ENCODE results near the gene PPFIA2.

Gene PPFIA2

DNA sequence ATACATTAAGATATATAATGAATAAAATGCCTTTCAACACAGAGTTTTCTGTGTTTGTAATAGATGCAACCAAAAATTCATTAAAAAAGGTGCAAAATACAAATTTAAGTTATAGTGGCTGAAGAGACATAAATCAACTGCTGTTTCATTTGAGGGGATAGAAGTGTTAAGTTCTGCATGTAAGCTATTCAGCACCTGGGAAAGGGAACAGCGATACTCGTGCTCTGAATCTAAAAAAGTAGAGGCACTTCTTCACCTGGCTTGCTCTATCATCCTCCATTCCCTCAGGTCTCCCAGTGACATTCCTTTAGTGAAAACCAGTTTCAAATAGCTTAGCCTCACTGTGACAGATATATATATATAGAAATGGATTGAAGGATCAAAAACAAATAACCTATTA lies 458.7 kb downstream of the PPFIA2 start:
- Histone ChIP-seq H2BK120ac (ENCODE audit: low read depth, low read length) (no peak overlapping the region), H3K14ac (ENCODE audit: low read length in 2 of 2) (no peak overlapping the region), H3K4me2 (ENCODE audit: low read length, poor library complexity, severe bottlenecking) (no peak overlapping the region), H3K9me3 (ENCODE audit: control insufficient read depth, low read length) (no peaks in the 10 kb centered on the region), H4K8ac (ENCODE audit: low read length) (no peak overlapping the region), H3K4me3 (ENCODE audit: insufficient read depth in 1 of 2, low read depth in 1 of 2, low read length in 2 of 2) (no peak overlapping the region), H4K91ac (ENCODE audit: low read length) (no peak overlapping the region), H3K27me3 (ENCODE audit: control insufficient read depth in 1 of 2, insufficient read depth in 1 of 2, low read length in 2 of 2) (no peaks in the 10 kb centered on the region), H3K79me1 (replicated peaks; ENCODE audit: low read length, poor library complexity, severe bottlenecking) (no peaks in the 10 kb centered on the region), H3K18ac (ENCODE audit: low read depth in 1 of 2, low read length in 2 of 2) (no peak overlapping the region), H3K4ac (ENCODE audit: low read depth in 1 of 2, low read length in 2 of 2) (no peak overlapping the region), H2BK5ac (ENCODE audit: low read depth, low read length, poor library complexity, severe bottlenecking) (no peak overlapping the region), H3K23ac (ENCODE audit: low read length in 2 of 2) (no peak overlapping the region), H3K4me1 (ENCODE audit: control insufficient read depth, insufficient read depth, low read depth, low read length) (peaks cover 2% of the 10 kb centered on the region), H3K36me3 (ENCODE audit: control insufficient read depth in 1 of 2, insufficient read depth in 2 of 2, low read depth in 1 of 2, low read length in 2 of 2) (no peaks in the 10 kb centered on the region), H2BK15ac (ENCODE audit: low read depth, poor library complexity, severe bottlenecking) (no peak overlapping the region), H2BK12ac (ENCODE audit: low read length in 2 of 2) (no peak overlapping the region), H3K9ac (ENCODE audit: low read length) (no peak overlapping the region), H3K27ac (ENCODE audit: low read length, poor library complexity, severe bottlenecking) (no peak overlapping the region), H2AFZ (ENCODE audit: low read depth, low read length) (no peak overlapping the region), H2AK5ac (ENCODE audit: low read length, severe bottlenecking) (no peak overlapping the region)
- no CpG with 5 or more reads among the region's 2 CpGs for WGBS
- DNase-seq = no peak

- no peak overlapping the region for H2BK15ac ChIP-seq (ENCODE audit: low read depth, poor library complexity, severe bottlenecking)
- no peak overlapping the region for H3K18ac ChIP-seq (ENCODE audit: low read depth in 1 of 2, low read length in 2 of 2)
- H3K9me3 ChIP-seq (ENCODE audit: control insufficient read depth, low read length) = no peaks in the 10 kb centered on the region
- no peak overlapping the region for H3K4ac ChIP-seq (ENCODE audit: low read depth in 1 of 2, low read length in 2 of 2)
- H3K4me3 ChIP-seq (ENCODE audit: insufficient read depth in 1 of 2, low read depth in 1 of 2, low read length in 2 of 2) = no peak overlapping the region
- H2BK5ac ChIP-seq (ENCODE audit: low read depth, low read length, poor library complexity, severe bottlenecking) = no peak overlapping the region
- H3K27me3 ChIP-seq (ENCODE audit: control insufficient read depth in 1 of 2, insufficient read depth in 1 of 2, low read length in 2 of 2) = no peaks in the 10 kb centered on the region
- peaks cover 2% of the 10 kb centered on the region for H3K4me1 ChIP-seq (ENCODE audit: control insufficient read depth, insufficient read depth, low read depth, low read length)
- H3K27ac ChIP-seq (ENCODE audit: low read length, poor library complexity, severe bottlenecking) = no peak overlapping the region
- H2AFZ ChIP-seq (ENCODE audit: low read depth, low read length) = no peak overlapping the region
- 96% methylated on average over 2 of the region's 3 CpGs for WGBS
- no peak overlapping the region for H3K4me2 ChIP-seq (ENCODE audit: low read length, poor library complexity, severe bottlenecking)
- no peak overlapping the region for H3K14ac ChIP-seq (ENCODE audit: low read length in 2 of 2)
- no peaks in the 10 kb centered on the region for H3K79me1 ChIP-seq (replicated peaks; ENCODE audit: low read length, poor library complexity, severe bottlenecking)
- DNase-seq = no peak
- no peak overlapping the region for H2BK12ac ChIP-seq (ENCODE audit: low read length in 2 of 2)
- H2AK5ac ChIP-seq (ENCODE audit: low read length, severe bottlenecking) = no peak overlapping the region
- H2BK120ac ChIP-seq (ENCODE audit: low read depth, low read length) = no peak overlapping the region
- H3K23ac ChIP-seq (ENCODE audit: low read length in 2 of 2) = no peak overlapping the region
- no peak overlapping the region for H3K9ac ChIP-seq (ENCODE audit: low read length)
- no peak overlapping the region for H4K91ac ChIP-seq (ENCODE audit: low read length)
- H3K36me3 ChIP-seq (ENCODE audit: control insufficient read depth in 1 of 2, insufficient read depth in 2 of 2, low read depth in 1 of 2, low read length in 2 of 2) = no peaks in the 10 kb centered on the region
- H4K8ac ChIP-seq (ENCODE audit: low read length) = no peak overlapping the region
These were observed 461.5 kb downstream of the PPFIA2 start for GRCh38 chr12:81297601-81298000.

DNA sequence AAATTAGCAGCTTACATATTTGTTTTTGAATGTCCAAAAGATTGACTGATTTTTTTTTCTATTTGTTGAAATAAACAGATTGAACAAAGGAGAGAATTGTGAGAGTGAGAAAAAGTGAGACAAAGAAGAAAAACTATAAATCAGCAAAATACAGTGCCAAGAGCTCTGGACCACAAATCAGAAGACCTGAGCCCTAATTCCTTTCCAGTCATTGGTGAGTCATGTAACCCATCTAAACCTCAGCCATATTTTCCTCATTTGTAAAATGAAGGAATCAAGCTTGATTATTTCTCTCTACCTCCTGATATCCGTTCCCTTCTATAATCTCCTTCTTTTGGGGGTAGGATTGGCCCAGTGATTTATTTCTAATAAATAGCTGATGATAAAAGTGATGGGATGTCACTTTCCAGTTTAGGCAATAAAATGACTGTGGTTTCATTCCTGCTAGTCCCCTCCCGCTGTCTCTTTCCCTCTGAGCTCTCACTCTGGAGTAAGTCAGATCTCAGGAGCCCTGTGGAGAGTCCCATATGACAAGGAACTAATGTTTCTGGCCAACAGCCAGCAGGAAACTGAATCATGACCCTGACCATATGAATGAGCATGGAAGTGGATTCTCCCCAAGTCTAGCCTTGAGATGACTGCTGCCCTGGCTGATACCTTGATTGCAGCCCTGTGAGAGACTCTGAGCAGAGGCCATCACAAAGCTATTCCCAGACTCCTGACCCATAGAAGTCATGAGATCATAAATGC lies 462.4 kb downstream of the PPFIA2 start:
- no peak overlapping the region for H2BK120ac ChIP-seq (ENCODE audit: low read depth, low read length)
- no peak overlapping the region for H3K4me2 ChIP-seq (ENCODE audit: low read length, poor library complexity, severe bottlenecking)
- no peak overlapping the region for H2BK12ac ChIP-seq (ENCODE audit: low read length in 2 of 2)
- DNase-seq = peak; percentile 52
- no peak overlapping the region for H3K14ac ChIP-seq (ENCODE audit: low read length in 2 of 2)
- H2AK5ac ChIP-seq (ENCODE audit: low read length, severe bottlenecking) = no peak overlapping the region
- H3K4me1 ChIP-seq (ENCODE audit: control insufficient read depth, insufficient read depth, low read depth, low read length) = peaks cover 2% of the 10 kb centered on the region
- no peaks in the 10 kb centered on the region for H3K9me3 ChIP-seq (ENCODE audit: control insufficient read depth, low read length)
- H3K4me3 ChIP-seq (ENCODE audit: insufficient read depth in 1 of 2, low read depth in 1 of 2, low read length in 2 of 2) = no peak overlapping the region
- no peak overlapping the region for H4K8ac ChIP-seq (ENCODE audit: low read length)
- no peaks in the 10 kb centered on the region for H3K79me1 ChIP-seq (replicated peaks; ENCODE audit: low read length, poor library complexity, severe bottlenecking)
- no peak overlapping the region for H2BK15ac ChIP-seq (ENCODE audit: low read depth, poor library complexity, severe bottlenecking)
- H2AFZ ChIP-seq (ENCODE audit: low read depth, low read length) = no peak overlapping the region
- H3K18ac ChIP-seq (ENCODE audit: low read depth in 1 of 2, low read length in 2 of 2) = no peak overlapping the region
- H3K36me3 ChIP-seq (ENCODE audit: control insufficient read depth in 1 of 2, insufficient read depth in 2 of 2, low read depth in 1 of 2, low read length in 2 of 2) = no peaks in the 10 kb centered on the region
- 86% methylated on average over 1 of the region's 2 CpGs for WGBS
- H4K91ac ChIP-seq (ENCODE audit: low read length) = no peak overlapping the region
- H3K27ac ChIP-seq (ENCODE audit: low read length, poor library complexity, severe bottlenecking) = no peak overlapping the region
- H3K23ac ChIP-seq (ENCODE audit: low read length in 2 of 2) = no peak overlapping the region
- no peaks in the 10 kb centered on the region for H3K27me3 ChIP-seq (ENCODE audit: control insufficient read depth in 1 of 2, insufficient read depth in 1 of 2, low read length in 2 of 2)
- no peak overlapping the region for H2BK5ac ChIP-seq (ENCODE audit: low read depth, low read length, poor library complexity, severe bottlenecking)
- no peak overlapping the region for H3K9ac ChIP-seq (ENCODE audit: low read length)
- H3K4ac ChIP-seq (ENCODE audit: low read depth in 1 of 2, low read length in 2 of 2) = no peak overlapping the region

DNA sequence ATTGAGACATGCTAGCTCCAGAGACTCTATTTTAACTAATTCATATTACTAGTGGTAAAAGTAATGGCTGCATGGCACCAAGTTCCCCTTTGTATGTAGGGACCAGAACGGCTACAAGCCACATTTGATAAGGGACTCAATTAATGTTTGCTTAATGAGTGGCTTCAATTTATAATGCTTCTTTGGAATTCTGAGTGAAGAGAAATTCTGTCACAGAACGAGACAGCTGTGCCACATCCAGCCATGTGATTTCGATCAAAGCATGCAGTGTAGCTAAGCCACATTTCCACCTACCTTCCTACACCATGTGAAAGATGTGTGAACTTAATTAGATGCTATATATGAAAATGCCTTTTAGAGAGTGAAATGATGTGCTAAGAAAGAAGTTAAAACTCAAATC lies 463.9 kb downstream of the PPFIA2 start:
- H3K4ac ChIP-seq (ENCODE audit: low read depth in 1 of 2, low read length in 2 of 2) = no peak overlapping the region
- no peak overlapping the region for H3K9ac ChIP-seq (ENCODE audit: low read length)
- H3K4me1 ChIP-seq (ENCODE audit: control insufficient read depth, insufficient read depth, low read depth, low read length) = peaks cover 2% of the 10 kb centered on the region
- no peak overlapping the region for H3K23ac ChIP-seq (ENCODE audit: low read length in 2 of 2)
- no peak overlapping the region for H2BK12ac ChIP-seq (ENCODE audit: low read length in 2 of 2)
- H2BK15ac ChIP-seq (ENCODE audit: low read depth, poor library complexity, severe bottlenecking) = no peak overlapping the region
- no peak for DNase-seq
- no peaks in the 10 kb centered on the region for H3K27me3 ChIP-seq (ENCODE audit: control insufficient read depth in 1 of 2, insufficient read depth in 1 of 2, low read length in 2 of 2)
- H3K79me1 ChIP-seq (replicated peaks; ENCODE audit: low read length, poor library complexity, severe bottlenecking) = no peaks in the 10 kb centered on the region
- no peak overlapping the region for H3K14ac ChIP-seq (ENCODE audit: low read length in 2 of 2)
- no peak overlapping the region for H4K91ac ChIP-seq (ENCODE audit: low read length)
- H3K4me3 ChIP-seq (ENCODE audit: insufficient read depth in 1 of 2, low read depth in 1 of 2, low read length in 2 of 2) = no peak overlapping the region
- H3K36me3 ChIP-seq (ENCODE audit: control insufficient read depth in 1 of 2, insufficient read depth in 2 of 2, low read depth in 1 of 2, low read length in 2 of 2) = no peaks in the 10 kb centered on the region
- 98% methylated on average over 2 of the region's 3 CpGs for WGBS
- no peak overlapping the region for H3K18ac ChIP-seq (ENCODE audit: low read depth in 1 of 2, low read length in 2 of 2)
- H3K4me2 ChIP-seq (ENCODE audit: low read length, poor library complexity, severe bottlenecking) = no peak overlapping the region
- H2AFZ ChIP-seq (ENCODE audit: low read depth, low read length) = no peak overlapping the region
- no peak overlapping the region for H2AK5ac ChIP-seq (ENCODE audit: low read length, severe bottlenecking)
- H3K27ac ChIP-seq (ENCODE audit: low read length, poor library complexity, severe bottlenecking) = no peak overlapping the region
- H2BK5ac ChIP-seq (ENCODE audit: low read depth, low read length, poor library complexity, severe bottlenecking) = no peak overlapping the region
- H4K8ac ChIP-seq (ENCODE audit: low read length) = no peak overlapping the region
- H3K9me3 ChIP-seq (ENCODE audit: control insufficient read depth, low read length) = no peaks in the 10 kb centered on the region
- no peak overlapping the region for H2BK120ac ChIP-seq (ENCODE audit: low read depth, low read length)
